ENCODE results near the gene E2F7. TPM values are rescaled to one million over a fixed set of nuclear protein-coding genes. Genes with fewer than 3 reads are reported as not detected.

Gene E2F7
- total RNA-seq, 1 experiment from 2014 or later = 19.5 TPM

DNA sequence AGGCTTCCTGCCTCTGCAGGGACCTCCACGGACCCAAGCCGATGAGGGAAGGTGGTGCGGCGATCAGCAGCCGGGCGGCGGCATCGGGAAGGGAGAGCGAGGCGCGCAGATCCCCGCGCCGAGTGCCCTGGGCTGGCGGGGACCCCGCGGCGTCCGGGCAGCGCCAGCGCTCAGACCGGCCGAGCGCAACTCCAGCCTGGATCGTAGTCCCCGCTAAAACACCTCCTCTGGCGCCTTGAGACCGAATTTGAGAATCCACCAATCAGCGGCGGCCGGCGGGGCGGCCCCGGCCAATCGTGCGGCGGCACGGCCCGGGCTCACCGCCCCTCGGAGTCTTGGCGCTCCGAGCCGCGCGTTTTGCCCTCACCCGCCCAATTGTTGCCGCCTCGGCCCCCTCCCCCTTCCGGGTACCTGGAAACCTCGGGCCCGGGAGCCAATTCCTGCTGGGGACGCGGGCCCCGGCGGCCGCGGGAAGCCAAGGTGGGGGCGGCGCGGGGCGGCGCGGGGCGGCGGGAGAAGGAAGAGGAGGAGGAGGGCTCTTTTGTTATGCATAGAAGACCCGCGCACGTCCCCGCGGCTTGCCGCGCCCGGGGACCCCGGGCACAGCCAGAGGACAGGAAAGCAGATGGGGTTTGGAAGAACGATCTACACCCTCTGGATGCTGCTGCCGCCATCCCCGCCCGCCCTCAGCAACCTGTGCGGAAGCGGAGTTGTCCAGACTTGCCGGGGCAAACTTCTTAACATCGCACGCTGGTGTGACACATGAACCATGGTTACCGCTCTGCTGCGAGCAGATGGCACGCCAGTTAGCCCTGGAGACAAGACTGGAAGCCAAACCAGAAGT, at the start of gene E2F7 (continued):
- TF ChIP-seq YY1 (IDR thresholded peaks at IDR 0.05; ENCODE audit: extremely low read depth, insufficient replicate concordance, low read depth, low read length) (no peak), FOSL1 (IDR thresholded peaks at IDR 0.05; ENCODE audit: low read depth) (no peak), POLR2A (IDR thresholded peaks at IDR 0.05; ENCODE audit: borderline replicate concordance, extremely low read depth, insufficient read depth, insufficient read length) (peak; percentile 89), SIN3A (IDR thresholded peaks at IDR 0.05; ENCODE audit: low read depth) (peak; percentile 83), ELF1 (IDR thresholded peaks at IDR 0.05; ENCODE audit: borderline replicate concordance, low read depth) (peak; percentile 54; the same call in 1 of the 2 replicates), JUND (IDR thresholded peaks at IDR 0.05) (no peak)
- TF ChIP-seq, protein P1, sequence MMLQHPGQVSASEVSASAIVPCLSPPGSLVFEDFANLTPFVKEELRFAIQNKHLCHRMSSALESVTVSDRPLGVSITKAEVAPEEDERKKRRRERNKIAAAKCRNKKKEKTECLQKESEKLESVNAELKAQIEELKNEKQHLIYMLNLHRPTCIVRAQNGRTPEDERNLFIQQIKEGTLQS (IDR thresholded peaks at IDR 0.05) = no peak

DNA sequence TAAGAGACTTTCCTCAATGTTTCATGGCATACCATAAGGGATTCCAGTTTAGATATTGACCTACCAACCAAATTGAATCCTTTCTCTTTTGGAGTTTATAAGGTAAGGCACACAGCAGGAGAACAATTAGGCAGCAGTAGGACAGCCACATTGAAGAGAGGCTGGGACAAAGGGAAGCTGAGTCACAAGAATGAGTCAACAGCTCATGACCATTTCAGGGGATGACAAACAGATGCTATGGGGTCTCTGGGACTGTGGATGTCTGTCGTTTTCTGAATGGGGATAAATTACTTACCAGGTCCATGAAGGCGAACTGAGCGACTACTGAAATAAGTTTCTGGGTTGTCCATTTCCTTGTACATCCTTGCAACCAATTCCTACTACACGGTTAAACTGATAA, 48.6 kb upstream of the E2F7 start:
- ATAC-seq (no peak), DNase-seq (ENCODE audit: low read depth, low spot score) (no peak)
- Histone ChIP-seq H3K9me2 (ENCODE audit: insufficient read depth) (no peaks in the 10 kb centered on the region), H2AFZ (ENCODE audit: low read depth, low read length, poor library complexity, severe bottlenecking) (no peak overlapping the region), H3K4me1 (ENCODE audit: control insufficient read depth in 1 of 2, insufficient read depth in 2 of 2, low read length in 2 of 2) (peaks cover 0 to 5% of the 10 kb centered on the region in 2 experiments; a peak in 2 of 4 replicates), H3K4me3 (replicated peaks in 1 of 2; ENCODE audit: low read depth in 1 of 2, low read length in 2 of 2) (no peak overlapping the region), H3K4me2 (ENCODE audit: low read length) (no peak overlapping the region), H3K27ac (ENCODE audit: low read depth, low read length) (no peak overlapping the region), H3K36me3 (ENCODE audit: control insufficient read depth in 1 of 2, insufficient read depth in 2 of 2, low read length in 2 of 2) (no peaks in the 10 kb centered on the region), H4K20me1 (ENCODE audit: insufficient read depth) (no peaks in the 10 kb centered on the region), H3K27me3 (ENCODE audit: insufficient read depth, low read length) (no peaks in the 10 kb centered on the region), H3K9me3 (ENCODE audit: control insufficient read depth in 1 of 2, insufficient read depth in 1 of 2, low read depth in 1 of 2, low read length in 2 of 2) (peaks cover 0 to 9% of the 10 kb centered on the region in 2 experiments; a peak in 1 of 4 replicates), H3K79me2 (ENCODE audit: insufficient read depth, low read length) (no peaks in the 10 kb centered on the region), H3K9ac (ENCODE audit: low read length) (no peak overlapping the region)
- CTCF ChIA-PET = no interaction called here
- BruUV-seq (replicated peaks) = no TSS peak
- TF ChIP-seq JUND (IDR thresholded peaks at IDR 0.05) (peak; percentile 37; the same call in 1 of the 2 replicates), YY1 (IDR thresholded peaks at IDR 0.05; ENCODE audit: extremely low read depth, insufficient replicate concordance, low read depth, low read length) (no peak), FOSL1 (IDR thresholded peaks at IDR 0.05; ENCODE audit: low read depth) (peak; percentile 45)
- POLR2A ChIA-PET = no interaction called here
- intact Hi-C loops (cut with micrococcal nuclease) = no loop called here
- RAD21 ChIA-PET (ENCODE audit: low non-redundant PET in 1 of 2, low total read pairs in 2 of 2, uncharacterized antibody in 2 of 2, unreplicated experiment in 2 of 2) = no interaction called here
